GM21717 (cell line): ENCODE results near the gene WNK4.

Experiments used
- ATAC-seq: cut with Tn5 transposase; IDR thresholded peaks from one replicate; pipeline ENCODE4 v1.9.1; 2021; ENCODE audit warnings: mild to moderate bottlenecking, moderate library complexity; ENCODE audit not compliant: unreplicated experiment

The WNK4 gene

GRCh38 chr17:42796066-42796758 is 15.8 kb downstream of the WNK4 start:
- ATAC-seq = no peak

GRCh38 chr17:42797067-42798007 is 16.9 kb downstream of the WNK4 start:
- no peak for ATAC-seq

- no peak for ATAC-seq
Observed at GRCh38 chr17:42798011-42798382, 17.6 kb downstream of the WNK4 start.

GRCh38 chr17:42798383-42799380 is 18.3 kb downstream of the WNK4 start, which contains the start of the genes CNTD1 and COA3:
TSS of gene CNTD1 (plus strand) at chr17:42798861. CDS start at chr17:42799068, 207 bp downstream.
TSS of gene COA3 (minus strand) at chr17:42798704. CDS start at chr17:42798681, 23 bp downstream.
- peak; percentile 61 for ATAC-seq

GRCh38 chr17:42803074-42803883 is 22.9 kb downstream of the WNK4 start:
- no peak for ATAC-seq

GRCh38 chr17:42804918-42805367 is 24.5 kb downstream of the WNK4 start:
- ATAC-seq = no peak

- no peak for ATAC-seq
Observed at GRCh38 chr17:42806249-42806648, 25.8 kb downstream of the WNK4 start.

GRCh38 chr17:42809250-42809649 is 28.8 kb downstream of the WNK4 start:
- ATAC-seq = no peak

GRCh38 chr17:42814633-42815399 is 34.4 kb downstream of the WNK4 start:
- no peak for ATAC-seq

- no peak for ATAC-seq
Observed at GRCh38 chr17:42817866-42818265, 37.5 kb downstream of the WNK4 start.

GRCh38 chr17:42818379-42818778 is 38.0 kb downstream of the WNK4 start:
- no peak for ATAC-seq

GRCh38 chr17:42819939-42820535 is 39.6 kb downstream of the WNK4 start:
- ATAC-seq = no peak

- ATAC-seq = no peak
Observed at GRCh38 chr17:42821176-42821575, 40.8 kb downstream of the WNK4 start.

- no peak for ATAC-seq
Observed at GRCh38 chr17:42827472-42827871, 47.1 kb downstream of the WNK4 start.

GRCh38 chr17:42830971-42831370 is 50.6 kb downstream of the WNK4 start:
- no peak for ATAC-seq

- ATAC-seq = peak; percentile 22
Observed at GRCh38 chr17:42832213-42832933, 52.0 kb downstream of the WNK4 start.

- peak; percentile 67 for ATAC-seq
Observed at GRCh38 chr17:42832934-42833766, 52.7 kb downstream of the WNK4 start, which contains the start of gene PSME3. TSS of gene PSME3 (plus strand) at chr17:42833397. CDS start at chr17:42833632, 235 bp downstream.
